Stimulated activated CD8-positive, alpha-beta memory T cell treated with anti-CD3 and anti-CD28 coated beads, Interleukin-15, amount 100 ng/mL, for 48 hours (primary cell): Measurements from ENCODE around the gene THADA.

Experiments used
- DNase-seq, 2 donors: peaks; one replicate each; pipeline ENCODE4 v3.0.0-alpha.2; 2020; ENCODE audit warnings: low read depth in 2 of 2

THADA gene

GRCh38 chr2:43224571-43225092, 371.2 kb downstream of the THADA start:
- DNase-seq = peak; percentile 30 to 35

GRCh38 chr2:43224131-43224570, 371.7 kb downstream of the THADA start:
- DNase-seq = peak; percentile 66 to 67

- no peak for DNase-seq
These were observed 372.3 kb downstream of the THADA start for GRCh38 chr2:43223521-43224001.

GRCh38 chr2:43222475-43223309, 373.1 kb downstream of the THADA start:
- DNase-seq = no peak

GRCh38 chr2:43221763-43222474, 373.9 kb downstream of the THADA start:
- peak; percentile 44 to 46 for DNase-seq

GRCh38 chr2:43221124-43221762, 374.6 kb downstream of the THADA start:
- DNase-seq = no peak

GRCh38 chr2:43220760-43221123, 375.1 kb downstream of the THADA start:
- DNase-seq = no peak

- no peak for DNase-seq
These were observed 375.5 kb downstream of the THADA start for GRCh38 chr2:43220229-43220751.

- DNase-seq = peak; percentile 70 to 71
These were observed 376.2 kb downstream of the THADA start for GRCh38 chr2:43219383-43220228.

- peak; percentile 34 to 37 for DNase-seq
These were observed 377.0 kb downstream of the THADA start for GRCh38 chr2:43218702-43219382.

- DNase-seq = no peak
These were observed 377.6 kb downstream of the THADA start for GRCh38 chr2:43218155-43218701.

GRCh38 chr2:43217228-43218154, 378.3 kb downstream of the THADA start:
- DNase-seq = no peak

GRCh38 chr2:43216629-43217028, 379.2 kb downstream of the THADA start:
- no peak for DNase-seq

- no peak for DNase-seq
These were observed 380.1 kb downstream of the THADA start for GRCh38 chr2:43215673-43216255.

- no peak for DNase-seq
These were observed 381.6 kb downstream of the THADA start for GRCh38 chr2:43214253-43214652.

- no peak for DNase-seq
These were observed 382.9 kb downstream of the THADA start for GRCh38 chr2:43212931-43213330.

- DNase-seq = no peak
These were observed 383.5 kb downstream of the THADA start for GRCh38 chr2:43212216-43212835.
